SJCRH30 (cell line): ENCODE results near the gene UQCR11. TPM values are rescaled to one million over a fixed set of nuclear protein-coding genes. Genes with fewer than 3 reads are reported as not detected.

Experiments
- DNase-seq, 2 experiments: peaks; one replicate each; pipeline ENCODE4 v3.0.0-alpha.2; 2015 to 2020
- H3K27ac ChIP-seq: fragments of 250-450 bp; sonication (Bioruptor Pico); 2 replicates; pipeline ENCODE4 v1.5.1; 2020; ENCODE audit warnings: mild to moderate bottlenecking, moderate library complexity
- H3K27me3 ChIP-seq: fragments of 250-450 bp; sonication (Bioruptor Pico); 2 replicates; pipeline ENCODE4 v1.5.1; 2020; ENCODE audit warnings: mild to moderate bottlenecking, moderate library complexity
- H3K36me3 ChIP-seq: fragments of 250-450 bp; sonication (Bioruptor Pico); 2 replicates; pipeline ENCODE4 v1.5.1; 2020; ENCODE audit warnings: mild to moderate bottlenecking, moderate library complexity
- H3K4me1 ChIP-seq: fragments of 250-450 bp; sonication (Bioruptor Pico); 2 replicates; pipeline ENCODE4 v1.5.1; 2020; ENCODE audit warnings: mild to moderate bottlenecking, moderate library complexity
- H3K4me3 ChIP-seq: fragments of 250-450 bp; sonication (Bioruptor Pico); 2 replicates; pipeline ENCODE4 v1.5.1; 2020; ENCODE audit warnings: mild to moderate bottlenecking, moderate library complexity
- H3K9me3 ChIP-seq: fragments of 250-450 bp; sonication (Bioruptor Pico); replicated peaks from 2 replicates; pipeline ENCODE4 v1.5.1; 2020; ENCODE audit warnings: mild to moderate bottlenecking, moderate library complexity
- total RNA-seq: library from RNA; depleted of rRNA; stranded (reverse); fragments of >200 nt; shearing (Covaris generic); gene quantifications from 2 replicates; pipeline ENCODE4 v1.2.3, GENCODE V29; 2014

UQCR11 gene
- total RNA-seq, 1 experiment from 2014 or later: 95.0 TPM

DNA sequence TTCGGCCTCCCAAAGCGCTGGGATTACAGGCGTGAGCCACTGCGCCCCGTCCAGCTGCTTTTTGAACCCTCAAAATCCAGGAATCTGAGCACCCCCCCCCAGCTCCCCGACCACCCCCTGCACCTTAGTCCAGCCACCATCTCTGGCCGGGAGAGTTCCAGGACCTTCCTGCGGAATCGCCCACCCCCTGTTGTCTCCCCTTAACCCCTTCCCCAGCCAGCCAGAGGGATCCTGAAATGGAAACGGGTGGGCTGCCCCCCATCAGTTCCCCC is 11.8 kb downstream of the UQCR11 start:
- H3K27ac ChIP-seq: no peak overlapping the region
- H3K4me3 ChIP-seq: peak overlapping the region; percentile 55; the same call in 1 of the 2 replicates
- H3K27me3 ChIP-seq: no peaks in the 10 kb centered on the region
- H3K36me3 ChIP-seq: peaks cover 6% of the 10 kb centered on the region; the same call in 1 of the 2 replicates
- no peaks in the 10 kb centered on the region for H3K4me1 ChIP-seq
- no peaks in the 10 kb centered on the region for H3K9me3 ChIP-seq
- no peak for DNase-seq

DNA sequence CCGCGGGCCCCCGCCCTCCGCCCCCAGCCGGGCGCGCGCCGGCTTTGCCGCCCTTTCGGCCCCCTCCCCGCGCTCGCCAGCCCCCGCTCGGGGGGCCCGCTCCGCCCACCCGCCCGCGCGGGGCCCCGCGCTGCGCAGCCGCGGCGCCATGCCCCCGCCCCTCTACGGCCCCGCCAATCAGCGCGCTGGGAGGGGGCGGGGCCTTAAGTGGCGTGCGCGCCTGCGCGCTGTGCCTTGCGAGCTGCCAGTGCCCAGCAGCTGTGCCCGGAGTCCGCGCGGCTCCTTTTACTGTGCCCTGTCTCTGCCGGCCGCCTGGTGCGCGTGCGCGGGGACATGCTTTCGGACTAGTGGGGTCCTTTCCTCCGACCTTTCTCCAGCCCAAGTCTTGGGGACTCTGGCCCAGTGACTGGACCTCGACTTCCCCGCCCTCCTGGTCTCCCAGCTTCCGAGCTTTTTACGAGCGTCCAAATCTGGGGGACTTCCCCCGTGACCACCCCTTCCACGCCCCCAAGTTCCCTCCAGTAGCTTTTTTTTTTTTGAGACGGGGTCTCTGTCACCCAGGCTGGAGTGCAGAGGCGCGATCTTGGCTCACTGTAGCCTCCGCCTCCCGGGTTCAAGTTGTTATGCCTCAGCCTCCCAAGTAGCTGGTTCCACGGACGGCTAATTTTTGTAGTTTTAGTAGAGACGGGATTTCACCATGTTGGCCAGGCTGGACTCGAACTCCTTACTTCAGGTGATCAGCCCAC is 12.3 kb downstream of the UQCR11 start, which contains the start of gene MBD3:
TSS of gene MBD3 (minus strand) at position 111 of the 746 bp plus-strand sequence. CDS start 234 bp downstream, outside the sequence.
- Histone ChIP-seq H3K9me3 (no peaks in the 10 kb centered on the region), H3K4me1 (no peaks in the 10 kb centered on the region), H3K27ac (peak within 1 kb of the TSS; percentile 96), H3K36me3 (peaks cover 4% of the 10 kb centered on the region; the same call in 1 of the 2 replicates), H3K4me3 (peak within 1 kb of the TSS; percentile 93), H3K27me3 (no peaks in the 10 kb centered on the region)
- peak; percentile 95 for DNase-seq

DNA sequence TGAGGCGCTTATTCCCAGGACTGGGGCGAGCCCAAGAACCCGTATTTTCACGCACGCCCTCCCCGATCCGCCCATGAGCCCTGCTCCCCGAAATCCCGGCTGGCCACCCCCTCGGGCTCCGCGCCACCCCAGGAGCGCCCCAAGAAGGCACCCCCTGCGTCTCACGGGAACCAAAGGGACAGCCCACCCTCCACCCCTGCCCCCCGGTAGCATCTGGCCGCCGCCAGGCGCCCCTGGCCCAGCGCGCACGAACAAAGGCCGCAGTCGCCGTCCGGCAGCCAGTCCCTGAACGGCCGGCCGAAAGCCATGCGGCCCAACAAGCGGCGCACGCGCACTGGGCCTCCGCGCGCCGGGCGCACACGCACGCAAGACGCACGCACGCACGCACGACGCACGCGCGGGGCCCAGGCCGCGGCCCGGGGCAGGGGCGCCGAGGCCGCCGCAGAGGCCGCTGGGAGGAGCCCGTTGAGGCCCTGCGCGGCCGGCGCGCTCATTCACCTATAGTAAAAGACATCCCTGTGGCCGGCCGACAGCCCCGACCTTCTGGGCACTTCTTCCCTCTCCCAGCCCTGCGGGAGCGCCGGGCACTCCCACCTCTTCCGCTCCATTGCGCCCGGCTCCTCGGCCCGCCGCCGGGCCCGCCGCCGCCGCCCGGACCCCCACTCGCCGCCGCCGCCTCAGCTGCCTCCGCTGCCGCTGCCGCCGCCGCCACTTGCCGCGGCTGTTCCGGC is 13.1 kb downstream of the UQCR11 start:
- peak overlapping the region; percentile 93 for H3K4me3 ChIP-seq
- H3K27ac ChIP-seq: peak overlapping the region; percentile 96
- no peaks in the 10 kb centered on the region for H3K27me3 ChIP-seq
- H3K36me3 ChIP-seq: peaks cover 6% of the 10 kb centered on the region; the same call in 1 of the 2 replicates
- DNase-seq: peak; percentile 79 to 89
- H3K9me3 ChIP-seq: no peaks in the 10 kb centered on the region
- H3K4me1 ChIP-seq: no peaks in the 10 kb centered on the region

DNA sequence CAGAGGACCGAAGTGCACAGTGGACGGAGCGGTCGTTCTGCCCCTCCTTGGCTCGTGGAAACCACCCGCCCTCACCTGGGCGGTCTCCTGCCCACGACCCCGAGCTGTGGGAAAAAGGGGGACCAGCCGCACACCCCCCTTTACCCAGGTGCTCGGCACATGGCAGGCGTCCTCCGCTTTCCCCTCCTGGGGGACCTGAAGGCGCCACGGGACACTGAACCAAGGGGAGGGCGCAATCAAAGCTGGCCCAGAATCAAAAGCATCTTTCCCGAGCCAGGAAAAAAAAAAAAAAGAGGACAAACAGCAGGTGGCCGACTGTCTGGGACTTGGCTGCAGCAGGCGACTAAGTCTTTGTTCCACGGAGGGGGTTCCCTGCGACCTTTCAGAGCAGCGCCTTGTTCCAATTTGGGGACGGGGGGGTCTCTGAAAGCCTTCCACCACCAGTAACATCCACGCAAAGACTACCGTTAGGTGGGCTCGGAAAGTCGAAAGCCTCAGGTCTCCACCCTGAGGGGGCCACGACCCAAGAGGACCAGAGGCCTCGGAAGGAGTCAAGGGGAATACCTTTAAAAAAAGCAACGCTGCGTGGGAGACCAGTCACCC is 13.7 kb downstream of the UQCR11 start:
- peak overlapping the region; percentile 96 for H3K27ac ChIP-seq
- H3K4me1 ChIP-seq: no peaks in the 10 kb centered on the region
- H3K9me3 ChIP-seq: no peaks in the 10 kb centered on the region
- no peaks in the 10 kb centered on the region for H3K27me3 ChIP-seq
- peaks cover 6% of the 10 kb centered on the region; the same call in 1 of the 2 replicates for H3K36me3 ChIP-seq
- peak; percentile 39 to 53 for DNase-seq
- peak overlapping the region; percentile 93 for H3K4me3 ChIP-seq

DNA sequence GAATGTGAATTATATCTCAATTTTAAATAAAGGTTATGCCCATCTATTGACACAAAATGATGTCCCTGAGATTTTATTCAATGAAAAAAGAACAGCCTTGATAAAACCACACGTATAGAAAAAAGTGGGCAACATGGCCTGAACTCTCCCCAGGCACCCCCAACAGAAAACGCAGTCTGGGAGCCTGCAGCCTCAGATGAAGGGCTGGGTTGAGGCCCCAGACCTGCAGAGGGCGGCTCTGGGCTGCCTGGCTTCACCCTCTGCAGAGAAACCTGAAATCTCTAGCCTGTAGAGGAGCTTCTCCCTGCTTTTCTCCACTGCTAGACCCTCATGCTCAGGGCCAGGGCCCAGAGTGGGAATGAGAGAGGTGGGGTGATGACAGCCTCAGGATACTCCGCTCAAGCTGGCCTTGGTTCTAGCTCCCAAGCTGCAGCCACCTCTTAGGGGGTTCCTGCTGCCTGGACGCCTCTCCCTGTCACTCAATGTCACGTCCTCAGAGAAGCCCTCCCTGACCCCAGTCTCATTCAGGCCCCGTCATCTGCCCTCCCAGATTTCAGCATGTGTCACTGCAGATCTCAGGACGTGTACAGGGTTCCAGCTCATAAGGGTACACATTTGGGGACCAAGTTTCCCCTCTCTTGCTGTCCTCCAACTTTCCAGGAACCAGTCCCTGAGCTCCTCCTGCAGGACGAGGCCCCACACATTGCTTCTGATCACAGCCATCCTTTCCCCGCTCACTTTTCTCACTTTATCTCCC is 14.4 kb downstream of the UQCR11 start:
- no peaks in the 10 kb centered on the region for H3K9me3 ChIP-seq
- peak overlapping the region; percentile 96 for H3K27ac ChIP-seq

DNA sequence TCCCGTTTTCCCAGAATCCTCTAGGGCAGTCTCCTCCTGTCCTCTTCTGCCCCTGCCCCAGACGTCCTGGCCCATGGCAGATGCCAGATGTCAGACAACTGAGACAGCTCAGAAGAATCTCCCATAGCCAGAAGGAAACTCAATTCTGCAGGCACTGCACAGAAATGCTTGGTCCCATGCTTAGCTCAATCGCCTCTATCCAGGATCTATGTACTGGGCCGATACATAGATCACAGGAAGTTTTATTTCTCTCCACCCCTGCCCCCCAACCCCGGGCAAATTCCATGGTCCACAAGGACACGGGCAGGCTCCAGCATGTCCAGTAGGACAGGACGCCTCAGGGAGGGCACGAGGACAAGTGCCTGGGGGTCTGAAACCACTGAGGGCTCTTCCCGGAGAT is 17.4 kb downstream of the UQCR11 start:
- no peak for DNase-seq
- H3K27me3 ChIP-seq: no peaks in the 10 kb centered on the region
- H3K36me3 ChIP-seq: peaks cover 34% of the 10 kb centered on the region
- H3K9me3 ChIP-seq: no peaks in the 10 kb centered on the region
- no peak overlapping the region for H3K4me3 ChIP-seq
- H3K4me1 ChIP-seq: no peaks in the 10 kb centered on the region
- no peak overlapping the region for H3K27ac ChIP-seq

More for the DNA sequence above, 14.4 kb downstream of the UQCR11 start:
- peaks cover 11% of the 10 kb centered on the region; the same call in 1 of the 2 replicates for H3K36me3 ChIP-seq
- peak overlapping the region; percentile 93 for H3K4me3 ChIP-seq
- DNase-seq: peak in 1 of 2 experiments; percentile 30
- no peaks in the 10 kb centered on the region for H3K4me1 ChIP-seq
- no peaks in the 10 kb centered on the region for H3K27me3 ChIP-seq

DNA sequence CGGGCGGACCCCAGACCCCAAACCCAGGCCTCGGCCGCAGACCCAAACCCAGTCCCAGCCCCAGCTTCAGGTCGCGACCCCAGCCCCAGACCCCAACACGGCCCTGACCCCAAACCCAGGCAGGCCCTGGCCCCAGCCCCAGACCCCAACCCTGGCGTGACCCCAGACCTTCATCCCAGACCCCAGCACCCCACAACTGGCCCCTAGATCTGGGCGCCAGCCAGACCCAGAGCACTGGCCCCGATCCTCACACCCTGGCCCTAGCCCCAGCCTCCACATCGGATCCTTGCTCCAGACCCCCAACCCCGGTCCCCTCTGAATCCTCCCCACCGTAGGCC is 20.1 kb downstream of the UQCR11 start:
- no peak for DNase-seq
- Histone ChIP-seq H3K9me3 (no peaks in the 10 kb centered on the region), H3K27ac (no peak overlapping the region), H3K36me3 (peaks cover 50% of the 10 kb centered on the region), H3K27me3 (no peaks in the 10 kb centered on the region), H3K4me1 (no peaks in the 10 kb centered on the region), H3K4me3 (no peak overlapping the region)

DNA sequence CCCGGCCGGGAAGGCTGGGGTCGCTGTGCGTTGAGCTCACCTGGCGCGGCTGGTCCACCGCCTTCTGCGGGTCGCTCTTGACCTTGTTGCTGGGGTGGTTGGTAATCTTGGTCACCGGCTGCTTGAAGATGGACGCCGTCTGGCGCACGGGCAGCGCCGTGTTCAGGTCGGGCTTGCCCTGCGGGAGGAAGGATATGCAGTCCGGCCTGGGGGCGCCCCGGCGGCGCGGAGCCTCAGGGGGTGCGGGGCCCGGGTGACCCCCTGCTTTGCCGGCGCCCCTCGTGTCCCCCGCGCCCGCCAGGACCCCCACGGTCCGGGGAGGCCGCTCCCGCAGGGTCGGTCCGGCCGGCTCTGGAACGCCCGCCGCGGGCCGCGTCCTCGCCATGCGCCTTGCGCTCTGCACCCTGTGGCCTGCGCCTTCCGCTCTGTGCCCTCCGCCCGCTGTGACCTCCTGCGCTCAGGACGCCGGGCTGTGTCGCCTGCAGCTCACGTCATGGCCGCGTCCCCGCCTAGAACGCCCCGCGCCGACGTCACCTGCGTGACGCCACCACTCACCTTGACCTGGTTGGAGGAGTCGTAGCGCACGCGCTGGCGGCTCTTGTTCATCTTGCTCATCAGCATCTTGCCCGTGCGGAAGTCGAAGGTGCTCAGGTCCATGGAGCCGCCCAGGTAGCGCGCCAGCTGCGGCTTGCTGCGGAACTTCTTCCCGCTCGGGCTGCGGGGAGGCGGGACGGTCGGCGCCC is 20.6 kb downstream of the UQCR11 start:
- Histone ChIP-seq H3K4me1 (no peaks in the 10 kb centered on the region), H3K27ac (no peak overlapping the region), H3K36me3 (peaks cover 55% of the 10 kb centered on the region), H3K27me3 (no peaks in the 10 kb centered on the region), H3K4me3 (no peak overlapping the region), H3K9me3 (no peaks in the 10 kb centered on the region)
- no peak for DNase-seq

DNA sequence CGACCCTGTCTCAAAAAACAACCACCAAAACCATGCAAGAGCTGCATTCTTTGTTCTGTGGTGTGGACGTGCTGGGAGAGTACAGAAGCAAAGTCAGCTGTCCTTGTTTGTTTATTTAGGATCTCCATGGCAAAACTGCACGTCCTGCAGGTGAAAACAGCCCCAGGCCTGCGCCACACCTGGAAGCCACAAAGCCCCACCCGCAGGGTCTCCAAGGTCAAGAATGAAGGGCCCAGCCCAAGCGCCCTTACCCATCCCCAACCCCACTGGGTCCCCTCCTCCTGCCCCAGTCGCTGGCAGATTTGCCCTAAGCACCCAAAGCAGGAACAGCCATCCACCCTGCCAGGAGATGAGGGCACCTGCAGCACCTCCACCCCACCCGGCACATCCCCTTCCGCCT is 23.1 kb downstream of the UQCR11 start:
- no peak for DNase-seq
- no peak overlapping the region for H3K4me3 ChIP-seq
- H3K27ac ChIP-seq: no peak overlapping the region
- no peaks in the 10 kb centered on the region for H3K27me3 ChIP-seq
- H3K4me1 ChIP-seq: no peaks in the 10 kb centered on the region
- no peaks in the 10 kb centered on the region for H3K9me3 ChIP-seq
- H3K36me3 ChIP-seq: peaks cover 58% of the 10 kb centered on the region

DNA sequence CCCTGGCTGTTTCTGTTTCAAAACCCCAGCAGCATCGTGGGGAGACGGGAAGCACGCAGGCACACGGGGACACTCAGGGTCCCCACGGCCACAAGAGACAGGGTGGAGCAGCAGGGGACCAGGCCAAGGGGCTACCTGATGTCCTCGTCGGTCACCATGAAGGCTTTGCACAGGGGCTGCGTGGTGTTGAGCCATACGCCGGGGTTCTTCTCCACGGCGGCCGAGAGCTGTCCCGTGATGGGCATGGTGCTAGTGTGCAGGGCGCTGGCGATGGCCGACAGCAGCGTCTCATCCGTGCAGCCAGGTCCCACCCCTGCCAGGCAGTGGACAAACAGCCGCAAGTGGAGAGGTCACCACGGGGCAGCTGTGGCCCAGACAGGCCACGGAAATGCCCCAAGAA is 24.3 kb downstream of the UQCR11 start:
- Histone ChIP-seq H3K27me3 (no peaks in the 10 kb centered on the region), H3K9me3 (no peaks in the 10 kb centered on the region), H3K4me1 (no peaks in the 10 kb centered on the region), H3K27ac (no peak overlapping the region), H3K36me3 (peaks cover 63% of the 10 kb centered on the region), H3K4me3 (no peak overlapping the region)
- no peak for DNase-seq

DNA sequence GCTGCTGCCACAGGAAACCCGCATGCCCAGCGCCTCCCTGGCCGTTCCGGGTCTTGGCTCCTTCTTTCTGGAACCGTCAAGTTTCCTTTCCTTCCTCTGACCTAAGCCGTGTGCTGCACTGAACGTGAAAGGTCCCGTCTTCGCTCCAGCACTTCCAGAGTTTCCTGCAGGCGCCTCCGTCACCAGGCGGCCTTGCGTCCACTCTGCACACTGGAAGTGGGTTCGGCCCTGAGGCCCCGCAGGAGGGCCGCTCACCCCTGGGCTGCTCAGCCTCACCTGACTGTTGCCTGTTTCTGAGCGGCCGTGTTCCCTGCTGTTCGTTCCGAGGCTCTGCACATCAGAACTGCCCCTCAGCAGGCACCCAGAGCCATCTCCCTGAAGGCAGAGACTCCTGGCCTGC is 24.9 kb downstream of the UQCR11 start:
- Histone ChIP-seq H3K9me3 (no peaks in the 10 kb centered on the region), H3K27me3 (no peaks in the 10 kb centered on the region), H3K4me1 (no peaks in the 10 kb centered on the region), H3K27ac (no peak overlapping the region), H3K4me3 (no peak overlapping the region), H3K36me3 (peaks cover 57% of the 10 kb centered on the region)
- DNase-seq: no peak

DNA sequence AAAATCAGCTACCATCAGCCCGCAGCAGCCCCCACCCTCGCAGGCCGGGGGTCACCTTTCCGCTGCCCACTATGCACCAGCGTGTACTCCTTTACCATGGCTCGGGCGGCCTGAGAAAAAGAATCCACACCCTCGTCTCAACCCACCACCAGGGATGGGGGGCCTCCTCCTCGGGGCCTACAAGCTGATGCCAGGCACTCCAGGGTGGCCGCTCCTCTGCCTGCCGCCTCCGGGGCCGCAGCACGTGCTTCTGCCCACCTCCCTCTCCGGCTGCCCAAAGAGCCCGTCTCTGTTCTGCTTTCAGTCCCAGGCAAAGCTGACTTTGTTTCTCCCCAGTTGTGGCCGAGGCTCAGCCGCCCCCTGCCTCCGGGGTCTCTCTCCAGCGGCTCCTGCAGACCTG is 26.0 kb downstream of the UQCR11 start:
- H3K4me3 ChIP-seq: no peak overlapping the region
- peaks cover 49% of the 10 kb centered on the region for H3K36me3 ChIP-seq
- H3K4me1 ChIP-seq: no peaks in the 10 kb centered on the region
- H3K9me3 ChIP-seq: no peaks in the 10 kb centered on the region
- no peaks in the 10 kb centered on the region for H3K27me3 ChIP-seq
- no peak for DNase-seq
- H3K27ac ChIP-seq: no peak overlapping the region

DNA sequence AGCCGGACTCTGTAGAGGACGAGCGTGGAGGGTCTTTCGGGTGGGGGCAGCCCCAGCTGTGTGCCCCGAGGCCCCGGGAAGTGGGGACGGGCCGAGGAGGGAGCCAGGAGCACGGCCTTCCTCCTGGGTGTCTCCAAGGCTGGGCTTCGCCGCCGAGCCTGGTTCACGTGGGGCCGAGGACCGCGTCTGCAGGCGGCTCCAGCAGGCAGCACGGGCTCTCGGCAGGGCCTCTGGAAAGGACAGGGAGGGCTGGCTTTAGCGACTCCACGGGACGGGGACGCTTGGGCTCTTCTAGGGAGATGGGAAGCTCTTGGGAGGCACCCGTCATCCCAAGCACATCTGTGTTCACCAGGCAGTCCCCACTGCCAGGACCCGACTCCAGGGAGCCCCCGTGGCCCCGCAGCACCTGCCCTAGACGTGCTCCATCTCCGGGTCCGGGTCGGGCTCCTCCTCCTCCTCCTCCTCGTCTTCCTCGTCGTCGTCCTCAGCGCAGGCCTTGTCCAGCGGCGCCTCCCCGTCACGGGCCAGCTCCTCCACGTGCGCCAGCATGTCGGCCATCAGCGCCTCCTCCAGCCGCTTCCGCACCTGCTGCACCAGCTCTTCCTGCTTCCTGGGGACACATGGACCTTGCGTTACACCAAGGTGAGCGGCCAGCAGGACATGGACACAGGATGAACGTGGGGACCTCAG is 27.2 kb downstream of the UQCR11 start:
- Histone ChIP-seq H3K27ac (no peak overlapping the region), H3K4me3 (no peak overlapping the region), H3K4me1 (no peaks in the 10 kb centered on the region), H3K27me3 (no peaks in the 10 kb centered on the region), H3K9me3 (no peaks in the 10 kb centered on the region), H3K36me3 (peaks cover 40% of the 10 kb centered on the region)
- DNase-seq: no peak
